Measurements from ENCODE around the gene TLCD2. TPM values are rescaled to one million over a fixed set of nuclear protein-coding genes. Genes with fewer than 3 reads are reported as not detected.
"Not testable (repeated sequence)": the region's sequence is repeated elsewhere in the genome, so short reads cannot be mapped to it uniquely, and the experiment has no call there.

Gene TLCD2
- polyA plus RNA-seq, 3 donors from 2014 or later, result 0.04 TPM; not detected in 2

DNA sequence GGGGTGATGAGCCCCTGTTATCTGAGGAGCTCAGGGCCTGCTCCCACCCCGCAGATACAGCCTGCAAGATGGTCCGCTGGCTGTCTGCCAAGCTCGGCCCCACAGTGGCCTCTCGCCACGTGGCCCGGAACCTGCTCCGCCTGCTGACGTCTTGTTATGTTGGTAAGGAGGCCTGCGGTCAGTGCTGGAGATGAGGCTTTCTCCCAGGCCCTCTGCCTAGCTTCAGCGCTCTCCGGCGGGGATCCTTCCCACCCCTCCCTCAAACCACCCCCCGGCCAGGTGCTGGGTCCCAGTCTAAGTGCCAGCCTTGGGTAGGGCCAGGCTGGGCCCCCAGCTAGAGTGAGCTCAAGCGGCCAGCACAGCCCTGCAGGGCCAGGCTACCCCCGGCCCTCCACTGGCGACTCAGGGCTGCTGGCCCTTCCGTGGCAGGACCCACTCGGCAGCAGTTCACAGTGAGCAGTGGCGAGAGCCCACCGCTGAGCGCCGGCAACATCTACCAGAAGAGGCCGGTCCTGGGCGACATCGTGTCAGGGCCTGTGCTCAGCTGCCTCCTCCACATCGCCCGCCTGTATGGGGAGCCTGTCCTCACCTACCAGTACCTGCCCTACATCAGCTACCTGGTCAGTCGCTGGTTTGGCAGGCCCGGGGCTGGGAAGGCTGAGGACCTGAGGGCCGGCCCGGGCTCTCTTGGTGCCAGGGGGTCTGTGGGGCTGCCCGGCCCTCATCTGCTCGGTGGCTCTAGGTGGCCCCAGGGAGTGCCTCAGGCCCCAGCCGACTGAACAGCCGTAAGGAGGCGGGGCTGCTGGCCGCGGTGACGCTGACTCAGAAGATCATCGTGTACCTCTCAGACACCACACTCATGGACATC is 20.4 kb upstream of the TLCD2 start:
- Mint-ChIP-seq H3K36me3 (peaks cover 4 to 16% (median 10%) of the 10 kb centered on the region in 3 donors), H3K9me3 (no peaks in the 10 kb centered on the region), H3K4me1 (peaks cover 17 to 21% of the 10 kb centered on the region in 2 donors), H3K4me3 (no peak overlapping the region), H3K27ac (no peak overlapping the region), H3K27me3 (ENCODE audit: low read depth in 3 of 3) (peaks cover 1 to 3% (median 2%) of the 10 kb centered on the region in 3 donors)
- DNase-seq, result no peak

DNA sequence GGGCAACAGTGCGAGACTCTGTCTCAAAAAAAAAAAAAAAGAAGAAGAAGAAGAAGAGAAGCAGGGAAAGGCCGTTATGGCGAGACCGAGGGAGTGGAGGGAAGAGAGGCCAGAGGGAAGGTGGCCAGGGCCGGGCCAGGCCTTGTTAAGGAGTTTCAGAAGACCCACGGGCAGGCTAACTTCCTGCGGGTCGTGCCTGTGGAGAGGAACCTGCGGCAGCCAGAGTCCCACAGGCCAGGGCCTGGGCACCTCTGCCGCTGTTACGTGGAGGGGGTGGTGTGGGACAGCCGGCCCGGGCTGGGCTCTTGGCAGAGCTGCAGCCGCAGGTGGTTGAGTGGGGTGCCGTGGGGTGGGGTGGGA is 19.8 kb upstream of the TLCD2 start:
- H3K4me3 Mint-ChIP-seq, result no peak overlapping the region
- DNase-seq, result no peak
- H3K27ac Mint-ChIP-seq, result peak overlapping the region in 2 of 6 donors; percentile 7 to 71

DNA sequence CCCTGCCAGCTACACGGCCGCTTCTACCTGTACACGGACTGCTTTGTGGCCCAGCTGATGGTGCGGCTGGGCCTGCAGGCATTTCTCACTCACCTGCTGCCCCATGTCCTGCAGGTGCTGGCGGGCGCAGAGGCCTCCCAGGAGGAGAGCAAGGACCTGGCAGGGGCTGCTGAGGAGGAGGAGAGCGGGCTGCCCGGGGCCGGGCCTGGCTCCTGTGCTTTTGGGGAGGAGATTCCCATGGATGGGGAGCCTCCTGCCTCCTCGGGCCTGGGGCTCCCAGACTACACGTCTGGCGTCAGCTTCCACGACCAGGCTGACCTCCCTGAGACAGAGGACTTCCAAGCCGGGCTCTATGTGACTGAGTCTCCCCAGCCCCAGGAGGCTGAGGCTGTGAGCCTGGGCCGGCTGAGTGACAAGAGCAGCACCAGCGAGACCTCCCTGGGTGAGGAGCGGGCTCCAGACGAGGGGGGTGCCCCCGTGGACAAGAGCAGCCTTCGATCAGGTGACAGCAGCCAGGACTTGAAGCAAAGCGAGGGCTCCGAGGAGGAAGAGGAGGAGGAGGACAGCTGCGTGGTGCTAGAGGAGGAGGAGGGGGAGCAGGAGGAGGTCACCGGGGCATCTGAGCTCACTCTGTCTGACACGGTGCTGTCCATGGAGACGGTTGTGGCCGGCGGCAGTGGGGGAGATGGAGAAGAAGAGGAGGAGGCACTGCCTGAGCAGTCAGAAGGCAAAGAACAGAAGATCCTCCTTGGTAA is 17.9 kb upstream of the TLCD2 start:
- DNase-seq, result no peak
- H3K4me1 Mint-ChIP-seq, result peaks cover 32 to 35% of the 10 kb centered on the region in 2 donors

More for the DNA sequence above, 19.8 kb upstream of the TLCD2 start:
- Mint-ChIP-seq H3K36me3 (peaks cover 4 to 18% (median 10%) of the 10 kb centered on the region in 3 donors), H3K9me3 (no peaks in the 10 kb centered on the region), H3K27me3 (ENCODE audit: low read depth in 3 of 3) (peaks cover 1 to 5% (median 3%) of the 10 kb centered on the region in 3 donors), H3K4me1 (peaks cover 22 to 24% of the 10 kb centered on the region in 2 donors)

DNA sequence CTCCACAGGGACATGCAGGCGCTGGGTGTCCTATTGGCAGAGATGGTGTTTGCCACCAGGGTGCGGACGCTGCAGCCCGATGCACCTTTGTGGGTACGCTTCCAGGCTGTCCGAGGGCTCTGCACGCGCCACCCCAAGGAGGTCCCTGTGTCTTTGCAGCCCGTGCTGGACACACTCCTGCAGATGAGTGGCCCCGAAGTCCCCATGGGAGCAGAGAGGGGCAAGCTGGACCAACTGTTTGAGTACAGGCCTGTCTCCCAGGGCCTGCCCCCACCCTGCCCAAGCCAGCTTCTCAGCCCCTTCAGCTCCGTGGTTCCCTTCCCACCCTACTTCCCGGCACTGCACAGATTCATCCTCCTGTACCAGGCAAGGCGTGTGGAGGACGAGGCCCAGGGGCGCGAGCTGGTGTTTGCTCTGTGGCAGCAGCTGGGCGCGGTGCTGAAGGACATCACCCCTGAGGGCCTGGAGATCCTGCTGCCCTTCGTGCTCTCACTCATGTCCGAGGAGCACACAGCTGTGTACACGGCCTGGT is 17.1 kb upstream of the TLCD2 start:
- Mint-ChIP-seq H3K36me3 (peaks cover 4 to 10% (median 7%) of the 10 kb centered on the region in 3 donors), H3K27me3 (ENCODE audit: low read depth in 3 of 3) (peaks cover 7 to 20% (median 10%) of the 10 kb centered on the region in 3 donors), H3K4me3 (no peak overlapping the region), H3K27ac (no peak overlapping the region), H3K9me3 (no peaks in the 10 kb centered on the region), H3K4me1 (peaks cover 39 to 42% of the 10 kb centered on the region in 2 donors)
- DNase-seq, result no peak

More for the DNA sequence above, 17.9 kb upstream of the TLCD2 start:
- no peak overlapping the region for H3K4me3 Mint-ChIP-seq
- H3K9me3 Mint-ChIP-seq, result no peaks in the 10 kb centered on the region
- H3K36me3 Mint-ChIP-seq, result peaks cover 4 to 11% (median 8%) of the 10 kb centered on the region in 3 donors
- H3K27me3 Mint-ChIP-seq (ENCODE audit: low read depth in 3 of 3), result peaks cover 3 to 14% (median 9%) of the 10 kb centered on the region in 3 donors
- H3K27ac Mint-ChIP-seq, result peak overlapping the region in 1 of 6 donors; percentile 24

DNA sequence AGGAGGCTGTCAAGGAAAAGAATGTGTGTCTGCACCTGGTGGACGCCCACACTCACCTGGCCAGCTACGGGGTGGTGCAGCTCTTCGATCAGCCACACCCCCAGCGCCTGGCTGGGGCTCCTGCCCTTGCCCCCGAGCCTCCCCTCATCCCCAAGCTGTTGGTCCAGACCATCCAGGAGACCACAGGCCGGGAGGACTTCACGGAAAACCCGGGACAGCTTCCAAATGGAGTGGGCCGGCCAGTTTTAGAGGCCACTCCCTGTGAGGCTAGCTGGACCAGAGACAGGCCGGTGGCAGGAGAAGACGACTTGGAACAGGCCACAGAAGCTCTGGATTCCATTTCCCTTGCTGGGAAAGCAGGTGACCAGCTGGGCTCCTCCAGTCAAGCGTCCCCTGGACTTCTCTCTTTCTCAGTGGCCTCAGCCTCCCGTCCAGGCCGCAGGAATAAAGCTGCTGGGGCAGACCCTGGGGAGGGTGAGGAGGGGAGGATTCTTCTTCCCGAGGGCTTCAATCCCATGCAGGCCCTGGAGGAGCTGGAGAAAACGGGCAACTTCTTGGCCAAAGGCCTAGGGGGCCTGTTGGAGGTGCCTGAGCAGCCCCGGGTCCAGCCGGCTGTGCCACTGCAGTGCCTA is 16.6 kb upstream of the TLCD2 start:
- H3K9me3 Mint-ChIP-seq, result no peaks in the 10 kb centered on the region
- no peak for DNase-seq
- peak overlapping the region in 1 of 5 donors; percentile 13 for H3K4me3 Mint-ChIP-seq
- H3K27ac Mint-ChIP-seq, result no peak overlapping the region
- peaks cover 7 to 20% (median 10%) of the 10 kb centered on the region in 3 donors for H3K27me3 Mint-ChIP-seq (ENCODE audit: low read depth in 3 of 3)
- peaks cover 4 to 10% (median 7%) of the 10 kb centered on the region in 3 donors for H3K36me3 Mint-ChIP-seq
- peaks cover 39 to 44% of the 10 kb centered on the region in 2 donors for H3K4me1 Mint-ChIP-seq

DNA sequence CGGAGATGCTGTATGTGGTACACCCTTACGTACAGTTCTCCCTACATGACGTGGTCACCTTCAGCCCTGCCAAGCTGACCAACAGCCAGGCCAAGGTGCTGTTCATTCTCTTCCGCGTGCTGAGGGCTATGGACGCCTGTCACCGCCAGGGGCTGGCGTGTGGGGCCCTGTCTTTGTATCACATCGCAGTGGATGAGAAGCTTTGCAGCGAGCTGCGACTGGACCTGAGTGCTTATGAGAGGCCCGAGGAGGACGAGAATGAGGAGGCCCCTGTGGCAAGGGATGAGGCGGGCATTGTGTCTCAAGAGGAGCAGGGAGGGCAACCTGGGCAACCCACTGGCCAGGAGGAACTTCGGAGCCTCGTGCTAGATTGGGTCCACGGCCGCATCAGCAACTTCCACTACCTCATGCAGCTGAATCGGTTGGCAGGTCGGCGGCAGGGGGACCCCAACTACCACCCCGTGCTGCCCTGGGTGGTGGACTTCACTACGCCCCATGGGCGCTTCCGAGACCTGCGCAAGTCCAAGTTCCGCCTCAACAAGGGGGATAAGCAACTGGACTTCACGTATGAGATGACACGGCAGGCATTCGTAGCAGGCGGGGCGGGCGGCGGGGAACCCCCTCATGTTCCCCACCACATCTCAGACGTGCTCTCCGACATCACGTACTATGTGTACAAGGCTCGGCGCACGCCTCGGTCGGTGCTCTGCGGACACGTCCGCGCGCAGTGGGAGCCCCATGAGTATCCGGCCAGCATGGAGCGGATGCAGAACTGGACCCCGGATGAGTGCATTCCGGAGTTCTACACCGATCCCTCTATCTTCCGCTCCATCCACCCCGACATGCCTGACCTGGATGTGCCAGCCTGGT is 15.7 kb upstream of the TLCD2 start:
- no peak for DNase-seq
- Mint-ChIP-seq H3K36me3 (peaks cover 4 to 10% (median 7%) of the 10 kb centered on the region in 3 donors), H3K4me3 (peak overlapping the region; percentile 67 to 83 (median 78)), H3K9me3 (no peaks in the 10 kb centered on the region), H3K27ac (peak overlapping the region in 4 of 6 donors; percentile 49 to 91 (median 65)), H3K27me3 (ENCODE audit: low read depth in 3 of 3) (peaks cover 7 to 20% (median 10%) of the 10 kb centered on the region in 3 donors), H3K4me1 (peaks cover 41 to 46% of the 10 kb centered on the region in 2 donors)

DNA sequence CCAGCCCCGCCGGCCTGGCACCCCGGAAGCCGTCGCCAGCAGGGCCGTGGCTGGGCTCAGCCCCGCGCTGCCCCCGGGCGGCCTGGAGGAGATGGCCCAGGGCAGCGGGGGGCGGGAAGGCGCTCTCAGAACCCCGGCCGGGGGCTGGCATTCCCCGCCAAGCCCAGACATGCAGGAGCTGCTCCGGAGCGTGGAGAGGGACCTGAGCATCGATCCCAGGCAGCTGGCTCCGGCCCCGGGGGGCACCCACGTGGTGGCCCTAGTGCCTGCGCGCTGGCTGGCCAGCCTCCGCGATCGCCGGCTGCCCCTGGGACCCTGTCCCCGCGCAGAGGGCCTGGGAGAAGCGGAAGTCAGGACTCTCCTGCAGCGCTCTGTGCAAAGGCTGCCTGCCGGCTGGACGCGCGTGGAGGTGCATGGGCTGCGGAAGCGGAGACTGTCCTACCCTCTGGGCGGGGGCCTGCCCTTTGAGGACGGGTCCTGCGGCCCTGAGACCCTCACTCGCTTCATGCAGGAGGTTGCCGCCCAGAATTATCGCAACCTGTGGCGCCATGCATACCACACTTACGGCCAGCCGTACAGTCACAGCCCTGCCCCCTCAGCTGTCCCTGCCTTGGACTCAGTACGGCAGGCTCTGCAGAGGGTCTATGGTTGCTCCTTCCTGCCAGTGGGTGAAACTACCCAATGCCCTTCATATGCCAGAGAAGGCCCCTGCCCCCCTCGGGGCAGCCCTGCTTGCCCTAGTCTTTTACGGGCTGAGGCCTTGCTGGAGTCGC is 14.9 kb upstream of the TLCD2 start:
- peak overlapping the region; percentile 67 to 83 (median 78) for H3K4me3 Mint-ChIP-seq
- H3K4me1 Mint-ChIP-seq, result peaks cover 47 to 50% of the 10 kb centered on the region in 2 donors
- peaks cover 4 to 10% (median 7%) of the 10 kb centered on the region in 3 donors for H3K36me3 Mint-ChIP-seq
- no peak for DNase-seq
- H3K27me3 Mint-ChIP-seq (ENCODE audit: low read depth in 3 of 3), result peaks cover 9 to 21% (median 10%) of the 10 kb centered on the region in 3 donors
- H3K9me3 Mint-ChIP-seq, result no peaks in the 10 kb centered on the region
- H3K27ac Mint-ChIP-seq, result peak overlapping the region in 4 of 6 donors; percentile 49 to 91 (median 65)

DNA sequence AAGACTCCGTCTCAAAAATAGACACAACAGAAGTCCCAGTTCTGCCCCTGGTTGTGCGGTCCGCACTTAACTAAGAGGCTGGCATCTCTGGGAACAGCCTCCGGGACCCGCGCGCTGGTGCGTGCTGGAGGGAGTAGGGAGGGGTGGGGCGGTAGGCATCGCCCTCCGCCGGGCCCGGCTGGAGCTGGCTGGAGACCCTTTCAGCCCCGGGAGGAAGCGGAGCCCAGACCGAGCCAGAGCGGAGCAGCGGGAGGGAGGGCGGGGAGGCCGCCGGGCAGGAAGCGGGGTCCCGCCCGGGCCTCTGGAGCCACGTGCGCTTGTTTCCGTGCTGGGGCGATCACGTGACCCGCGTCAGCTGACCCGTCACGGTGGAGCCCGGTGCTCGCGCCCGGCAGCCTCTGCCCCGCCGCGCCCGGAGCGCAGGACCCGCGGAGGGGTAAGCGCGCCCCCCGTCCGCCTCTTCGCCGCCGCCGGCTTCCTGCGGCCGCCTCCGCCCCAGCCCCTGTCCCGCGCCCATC is 14.2 kb upstream of the TLCD2 start, which contains the start of gene WDR81:
TSS of gene WDR81 (plus strand) at position 354 of the 518 bp plus-strand sequence. CDS start 256 bp downstream, outside the sequence.
- H3K4me1 Mint-ChIP-seq, result peaks cover 43 to 45% of the 10 kb centered on the region in 2 donors
- H3K9me3 Mint-ChIP-seq, result no peaks in the 10 kb centered on the region
- H3K27ac Mint-ChIP-seq, result peak within 1 kb of the TSS; percentile 79 to 99 (median 98)
- H3K36me3 Mint-ChIP-seq, result peaks cover 2 to 5% (median 2%) of the 10 kb centered on the region in 3 donors
- DNase-seq, result peak; percentile 86 to 88 (median 87)
- peak within 1 kb of the TSS; percentile 84 to 91 (median 89) for H3K4me3 Mint-ChIP-seq
- H3K27me3 Mint-ChIP-seq (ENCODE audit: low read depth in 3 of 3), result peaks cover 7 to 21% (median 10%) of the 10 kb centered on the region in 3 donors

DNA sequence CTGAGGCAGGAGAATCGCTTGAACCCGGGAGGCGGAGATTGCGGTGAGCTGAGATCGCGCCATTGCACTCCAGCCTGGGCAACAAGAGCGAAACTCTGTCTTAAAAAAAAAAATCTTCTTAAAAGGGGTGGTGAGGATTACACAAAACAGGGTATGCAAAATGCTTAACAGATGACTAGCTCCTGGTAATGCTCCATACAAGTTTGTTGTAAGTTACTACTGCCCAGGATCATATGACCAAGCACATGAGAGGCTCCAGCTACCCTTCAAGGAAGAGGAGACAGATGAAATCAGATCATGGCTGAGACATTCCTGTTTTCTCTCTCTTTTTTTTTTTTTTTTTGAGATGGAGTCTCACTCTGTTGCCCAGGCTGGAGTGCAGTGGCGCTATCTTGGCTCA is 11.8 kb upstream of the TLCD2 start:
- H3K4me1 Mint-ChIP-seq, result peaks cover 48 to 50% of the 10 kb centered on the region in 2 donors
- not testable (repeated sequence) for H3K9me3 Mint-ChIP-seq, DNase-seq, H3K36me3 Mint-ChIP-seq, H3K4me3 Mint-ChIP-seq
- H3K27ac Mint-ChIP-seq, result peak overlapping the region; percentile 94 to 99 (median 98)
- H3K27me3 Mint-ChIP-seq (ENCODE audit: low read depth in 3 of 3), result peaks cover 11 to 27% (median 17%) of the 10 kb centered on the region in 3 donors

DNA sequence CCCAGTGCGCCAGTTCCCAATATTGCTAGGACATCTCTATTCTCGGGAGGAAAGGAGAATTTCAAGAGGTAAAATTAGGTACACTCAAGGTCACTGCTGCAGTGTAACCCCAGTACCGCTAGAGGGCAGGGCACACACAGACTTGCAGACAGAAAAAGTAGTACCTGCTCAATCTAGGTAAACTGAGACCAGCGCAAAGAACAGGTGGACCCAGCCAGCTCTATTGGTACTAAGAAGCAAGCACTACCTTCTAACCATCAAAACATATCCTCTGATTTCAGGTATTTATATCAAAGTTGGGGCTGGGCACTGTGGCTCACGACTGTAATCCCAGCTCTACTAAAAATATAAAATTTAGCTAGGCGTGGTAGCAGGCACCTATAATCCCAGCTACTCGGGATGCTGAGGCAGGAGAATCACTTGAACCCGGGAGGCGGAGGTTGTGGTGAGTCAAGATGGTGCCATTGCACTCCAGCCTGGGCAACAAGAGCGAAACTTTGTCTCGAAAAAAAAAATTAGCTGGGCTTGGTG is 10.7 kb upstream of the TLCD2 start:
- H3K36me3 Mint-ChIP-seq, result peaks cover 0 to 3% (median 0%) of the 10 kb centered on the region in 3 donors
- H3K9me3 Mint-ChIP-seq, result no peaks in the 10 kb centered on the region
- H3K27ac Mint-ChIP-seq, result peak overlapping the region; percentile 79 to 96 (median 90)
- peaks cover 53 to 56% of the 10 kb centered on the region in 2 donors for H3K4me1 Mint-ChIP-seq
- peak overlapping the region; percentile 43 to 73 (median 60) for H3K4me3 Mint-ChIP-seq
- H3K27me3 Mint-ChIP-seq (ENCODE audit: low read depth in 3 of 3), result peaks cover 13 to 31% (median 22%) of the 10 kb centered on the region in 3 donors
- DNase-seq, result peak; percentile 62 to 64 (median 63)
